ENCODE data around the gene PRG2.

The PRG2 gene

DNA sequence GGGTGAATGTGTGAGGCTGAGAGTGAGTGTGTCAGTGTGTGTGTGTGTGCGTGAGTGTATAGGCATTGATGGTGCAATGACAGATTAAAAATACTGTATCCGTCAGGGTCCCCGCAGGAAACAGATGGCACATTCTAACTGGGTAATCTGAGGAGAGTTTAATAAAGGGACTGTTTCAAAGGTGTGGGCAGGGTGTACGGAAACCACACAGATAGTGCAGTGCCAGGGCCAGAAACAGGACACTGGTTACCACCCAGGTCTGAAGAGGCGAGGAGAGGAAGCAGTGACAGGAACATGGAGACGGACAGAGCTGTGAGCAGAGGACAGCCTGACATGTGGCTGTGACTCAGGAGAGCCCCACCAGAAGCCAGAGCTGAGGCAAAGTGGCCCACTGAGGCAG lies 35.8 kb downstream of the PRG2 start:
- no peaks in the 10 kb centered on the region for H3K36me3 ChIP-seq (replicated peaks in 1 of 2; ENCODE audit: control insufficient read depth in 2 of 2, insufficient read depth in 2 of 2, low read length in 2 of 2)
- H3K9me3 ChIP-seq (replicated peaks in 1 of 2; ENCODE audit: control insufficient read depth in 2 of 2, insufficient read depth in 1 of 2, low read depth in 1 of 2, low read length in 2 of 2), result peaks cover 0 to 8% of the 10 kb centered on the region in 2 donors
- H2BK120ac ChIP-seq (ENCODE audit: low read depth, low read length), result no peak overlapping the region
- H3K18ac ChIP-seq (ENCODE audit: low read length), result peak overlapping the region; percentile 79
- no peak overlapping the region for H3K4me2 ChIP-seq (ENCODE audit: insufficient read depth, low read length, poor library complexity, severe bottlenecking)
- no peak overlapping the region for H2AK5ac ChIP-seq (ENCODE audit: low read depth, low read length)
- WGBS, 2 donors (ENCODE audit: extremely low coverage in 2 of 2, insufficient read length in 2 of 2, insufficient replicate concordance in 1 of 2), result no CpG with 5 or more reads among the region's 6 CpGs
- H2BK12ac ChIP-seq (ENCODE audit: low read length), result peak overlapping the region; percentile 51
- no peak for DNase-seq (ENCODE audit: low spot score)
- H3K9ac ChIP-seq (ENCODE audit: low read depth, low read length, poor library complexity), result no peak overlapping the region
- no peak overlapping the region for H4K8ac ChIP-seq (ENCODE audit: low read depth, low read length)
- peak overlapping the region; percentile 56 for H4K91ac ChIP-seq (ENCODE audit: low read depth, low read length, poor library complexity)
- H2BK5ac ChIP-seq (ENCODE audit: low read length), result no peak overlapping the region
- H3K27me3 ChIP-seq (ENCODE audit: control insufficient read depth in 3 of 3, insufficient read depth in 3 of 3, low read depth in 1 of 3, low read length in 3 of 3), result peaks cover 0 to 20% (median 0%) of the 10 kb centered on the region in 3 experiments
- no peak overlapping the region for H3K4me3 ChIP-seq (ENCODE audit: low read length in 2 of 2)
- no peaks in the 10 kb centered on the region for H3K79me1 ChIP-seq (ENCODE audit: low read depth, low read length)
- H2AFZ ChIP-seq (ENCODE audit: low read length), result no peak overlapping the region
- no peak overlapping the region for H3K4ac ChIP-seq (ENCODE audit: low read length)
- H3K27ac ChIP-seq (replicated peaks; ENCODE audit: low read length), result no peak overlapping the region
- H2BK15ac ChIP-seq (ENCODE audit: low read length), result no peak overlapping the region
- peaks cover 11 to 13% of the 10 kb centered on the region in 2 donors for H3K4me1 ChIP-seq (ENCODE audit: control insufficient read depth in 2 of 2, insufficient read depth in 1 of 2, low read depth in 1 of 2, low read length in 2 of 2)
- no peak overlapping the region for H3K14ac ChIP-seq (ENCODE audit: low read length)
- no peak overlapping the region for H3K23ac ChIP-seq (ENCODE audit: low read depth, low read length, poor library complexity)

GRCh38 chr11:57353852-57354251 lies 36.6 kb downstream of the PRG2 start:
- Histone ChIP-seq H3K4me2 (ENCODE audit: insufficient read depth, low read length, poor library complexity, severe bottlenecking) (no peak overlapping the region), H3K27ac (replicated peaks; ENCODE audit: low read length) (no peak overlapping the region), H3K9me3 (replicated peaks in 1 of 2; ENCODE audit: control insufficient read depth in 2 of 2, insufficient read depth in 1 of 2, low read depth in 1 of 2, low read length in 2 of 2) (peaks cover 0 to 8% of the 10 kb centered on the region in 2 donors), H2BK5ac (ENCODE audit: low read length) (no peak overlapping the region), H4K8ac (ENCODE audit: low read depth, low read length) (no peak overlapping the region), H3K79me1 (ENCODE audit: low read depth, low read length) (no peaks in the 10 kb centered on the region), H3K4me3 (ENCODE audit: low read length in 2 of 2) (no peak overlapping the region), H2AK5ac (ENCODE audit: low read depth, low read length) (no peak overlapping the region), H2BK15ac (ENCODE audit: low read length) (no peak overlapping the region), H3K9ac (ENCODE audit: low read depth, low read length, poor library complexity) (no peak overlapping the region), H3K36me3 (replicated peaks in 1 of 2; ENCODE audit: control insufficient read depth in 2 of 2, insufficient read depth in 2 of 2, low read length in 2 of 2) (no peaks in the 10 kb centered on the region), H2AFZ (ENCODE audit: low read length) (peak overlapping the region; percentile 82), H2BK12ac (ENCODE audit: low read length) (no peak overlapping the region), H3K4ac (ENCODE audit: low read length) (no peak overlapping the region), H3K27me3 (ENCODE audit: control insufficient read depth in 3 of 3, insufficient read depth in 3 of 3, low read depth in 1 of 3, low read length in 3 of 3) (peaks cover 0 to 13% (median 0%) of the 10 kb centered on the region in 3 experiments), H3K4me1 (ENCODE audit: control insufficient read depth in 2 of 2, insufficient read depth in 1 of 2, low read depth in 1 of 2, low read length in 2 of 2) (peaks cover 13 to 15% of the 10 kb centered on the region in 2 donors), H3K14ac (ENCODE audit: low read length) (no peak overlapping the region), H2BK120ac (ENCODE audit: low read depth, low read length) (no peak overlapping the region), H3K23ac (ENCODE audit: low read depth, low read length, poor library complexity) (no peak overlapping the region), H3K18ac (ENCODE audit: low read length) (no peak overlapping the region), H4K91ac (ENCODE audit: low read depth, low read length, poor library complexity) (no peak overlapping the region)
- no CpG with 5 or more reads among the region's 4 CpGs for WGBS, 2 donors (ENCODE audit: extremely low coverage in 2 of 2, insufficient read length in 2 of 2, insufficient replicate concordance in 1 of 2)
- DNase-seq (ENCODE audit: low spot score), result no peak

DNA sequence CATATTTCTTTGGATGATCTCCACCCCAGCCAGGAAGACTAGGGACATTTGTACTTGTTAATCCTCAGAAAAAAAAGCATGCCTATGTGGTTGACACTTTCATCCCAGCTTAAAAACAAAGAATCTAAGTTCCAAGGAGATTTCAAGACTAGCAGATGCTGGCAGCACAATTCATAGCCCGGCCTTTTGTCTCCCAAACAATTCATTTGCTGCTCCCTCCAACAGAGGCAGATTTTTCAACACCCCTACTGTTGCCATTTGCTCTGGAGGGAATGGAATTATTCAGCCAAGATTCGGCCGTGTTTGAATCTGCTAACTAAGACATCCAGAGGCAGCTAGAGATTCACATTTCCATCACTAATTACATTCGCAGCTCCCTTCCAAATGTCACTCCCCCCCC lies 37.0 kb downstream of the PRG2 start:
- H2BK12ac ChIP-seq (ENCODE audit: low read length), result no peak overlapping the region
- H3K36me3 ChIP-seq (replicated peaks in 1 of 2; ENCODE audit: control insufficient read depth in 2 of 2, insufficient read depth in 2 of 2, low read length in 2 of 2), result no peaks in the 10 kb centered on the region
- peaks cover 12 to 15% of the 10 kb centered on the region in 2 donors for H3K4me1 ChIP-seq (ENCODE audit: control insufficient read depth in 2 of 2, insufficient read depth in 1 of 2, low read depth in 1 of 2, low read length in 2 of 2)
- H2AK5ac ChIP-seq (ENCODE audit: low read depth, low read length), result no peak overlapping the region
- no peak overlapping the region for H3K9ac ChIP-seq (ENCODE audit: low read depth, low read length, poor library complexity)
- no peak overlapping the region for H3K27ac ChIP-seq (replicated peaks; ENCODE audit: low read length)
- peak overlapping the region in 1 of 2 donors; percentile 3 for H3K4me3 ChIP-seq (ENCODE audit: low read length in 2 of 2)
- H2AFZ ChIP-seq (ENCODE audit: low read length), result peak overlapping the region; percentile 82
- H3K79me1 ChIP-seq (ENCODE audit: low read depth, low read length), result no peaks in the 10 kb centered on the region
- no peak overlapping the region for H3K4me2 ChIP-seq (ENCODE audit: insufficient read depth, low read length, poor library complexity, severe bottlenecking)
- H2BK5ac ChIP-seq (ENCODE audit: low read length), result no peak overlapping the region
- H3K14ac ChIP-seq (ENCODE audit: low read length), result no peak overlapping the region
- no peak for DNase-seq (ENCODE audit: low spot score)
- no peak overlapping the region for H4K91ac ChIP-seq (ENCODE audit: low read depth, low read length, poor library complexity)
- H2BK15ac ChIP-seq (ENCODE audit: low read length), result no peak overlapping the region
- no peak overlapping the region for H3K18ac ChIP-seq (ENCODE audit: low read length)
- WGBS, 2 donors (ENCODE audit: extremely low coverage in 2 of 2, insufficient read length in 2 of 2, insufficient replicate concordance in 1 of 2), result no CpG with 5 or more reads among the region's 4 CpGs
- H3K4ac ChIP-seq (ENCODE audit: low read length), result no peak overlapping the region
- peaks cover 0 to 12% (median 0%) of the 10 kb centered on the region in 3 experiments for H3K27me3 ChIP-seq (ENCODE audit: control insufficient read depth in 3 of 3, insufficient read depth in 3 of 3, low read depth in 1 of 3, low read length in 3 of 3)
- H2BK120ac ChIP-seq (ENCODE audit: low read depth, low read length), result no peak overlapping the region
- H4K8ac ChIP-seq (ENCODE audit: low read depth, low read length), result no peak overlapping the region
- no peak overlapping the region for H3K23ac ChIP-seq (ENCODE audit: low read depth, low read length, poor library complexity)
- H3K9me3 ChIP-seq (replicated peaks in 1 of 2; ENCODE audit: control insufficient read depth in 2 of 2, insufficient read depth in 1 of 2, low read depth in 1 of 2, low read length in 2 of 2), result peaks cover 0 to 8% of the 10 kb centered on the region in 2 donors

- no peak overlapping the region for H2BK12ac ChIP-seq (ENCODE audit: low read length)
- H3K14ac ChIP-seq (ENCODE audit: low read length), result no peak overlapping the region
- DNase-seq (ENCODE audit: low spot score), result no peak
- no peak overlapping the region for H3K4me2 ChIP-seq (ENCODE audit: insufficient read depth, low read length, poor library complexity, severe bottlenecking)
- no peak overlapping the region for H3K4me3 ChIP-seq (ENCODE audit: low read length in 2 of 2)
- peak overlapping the region; percentile 82 for H2AFZ ChIP-seq (ENCODE audit: low read length)
- WGBS, 2 donors (ENCODE audit: extremely low coverage in 2 of 2, insufficient read length in 2 of 2, insufficient replicate concordance in 1 of 2), result no CpG with 5 or more reads among the region's 5 CpGs
- H2BK15ac ChIP-seq (ENCODE audit: low read length), result no peak overlapping the region
- no peaks in the 10 kb centered on the region for H3K79me1 ChIP-seq (ENCODE audit: low read depth, low read length)
- H4K91ac ChIP-seq (ENCODE audit: low read depth, low read length, poor library complexity), result no peak overlapping the region
- H3K27ac ChIP-seq (replicated peaks; ENCODE audit: low read length), result no peak overlapping the region
- H3K36me3 ChIP-seq (replicated peaks in 1 of 2; ENCODE audit: control insufficient read depth in 2 of 2, insufficient read depth in 2 of 2, low read length in 2 of 2), result no peaks in the 10 kb centered on the region
- no peak overlapping the region for H3K9ac ChIP-seq (ENCODE audit: low read depth, low read length, poor library complexity)
- no peak overlapping the region for H4K8ac ChIP-seq (ENCODE audit: low read depth, low read length)
- H3K27me3 ChIP-seq (ENCODE audit: control insufficient read depth in 3 of 3, insufficient read depth in 3 of 3, low read depth in 1 of 3, low read length in 3 of 3), result peaks cover 0 to 12% (median 0%) of the 10 kb centered on the region in 3 experiments
- no peak overlapping the region for H2AK5ac ChIP-seq (ENCODE audit: low read depth, low read length)
- H2BK120ac ChIP-seq (ENCODE audit: low read depth, low read length), result no peak overlapping the region
- H3K4ac ChIP-seq (ENCODE audit: low read length), result no peak overlapping the region
- no peak overlapping the region for H3K23ac ChIP-seq (ENCODE audit: low read depth, low read length, poor library complexity)
- peaks cover 12 to 15% of the 10 kb centered on the region in 2 donors for H3K4me1 ChIP-seq (ENCODE audit: control insufficient read depth in 2 of 2, insufficient read depth in 1 of 2, low read depth in 1 of 2, low read length in 2 of 2)
- peaks cover 0 to 8% of the 10 kb centered on the region in 2 donors for H3K9me3 ChIP-seq (replicated peaks in 1 of 2; ENCODE audit: control insufficient read depth in 2 of 2, insufficient read depth in 1 of 2, low read depth in 1 of 2, low read length in 2 of 2)
- H2BK5ac ChIP-seq (ENCODE audit: low read length), result no peak overlapping the region
- peak overlapping the region; percentile 11 for H3K18ac ChIP-seq (ENCODE audit: low read length)
Observed at GRCh38 chr11:57353036-57353435, 37.4 kb downstream of the PRG2 start.
